GM21717 (cell line): ENCODE measurements around the gene FHOD3.

Experiments used
- ATAC-seq: cut with Tn5 transposase; IDR thresholded peaks from one replicate; pipeline ENCODE4 v1.9.1; 2021; ENCODE audit warnings: mild to moderate bottlenecking, moderate library complexity; ENCODE audit not compliant: unreplicated experiment

Gene FHOD3

GRCh38 chr18:36465276-36465675 lies 167.8 kb downstream of the FHOD3 start:
- no peak for ATAC-seq

- no peak for ATAC-seq
Observed at GRCh38 chr18:36465970-36466369, 168.5 kb downstream of the FHOD3 start.

- no peak for ATAC-seq
Observed at GRCh38 chr18:36467614-36468013, 170.1 kb downstream of the FHOD3 start.

GRCh38 chr18:36468161-36468560 lies 170.6 kb downstream of the FHOD3 start:
- no peak for ATAC-seq

GRCh38 chr18:36469461-36469860 lies 171.9 kb downstream of the FHOD3 start:
- ATAC-seq = no peak

GRCh38 chr18:36470896-36471295 lies 173.4 kb downstream of the FHOD3 start:
- no peak for ATAC-seq

- no peak for ATAC-seq
Observed at GRCh38 chr18:36471393-36471792, 173.9 kb downstream of the FHOD3 start.

- no peak for ATAC-seq
Observed at GRCh38 chr18:36476433-36476832, 178.9 kb downstream of the FHOD3 start.

- no peak for ATAC-seq
Observed at GRCh38 chr18:36477776-36478175, 180.3 kb downstream of the FHOD3 start.

- no peak for ATAC-seq
Observed at GRCh38 chr18:36481201-36481657, 183.7 kb downstream of the FHOD3 start.

GRCh38 chr18:36481935-36482334 lies 184.4 kb downstream of the FHOD3 start:
- ATAC-seq = no peak

- no peak for ATAC-seq
Observed at GRCh38 chr18:36484591-36484990, 187.1 kb downstream of the FHOD3 start.

- ATAC-seq = no peak
Observed at GRCh38 chr18:36485772-36486171, 188.3 kb downstream of the FHOD3 start.

- no peak for ATAC-seq
Observed at GRCh38 chr18:36488131-36488530, 190.6 kb downstream of the FHOD3 start.

- no peak for ATAC-seq
Observed at GRCh38 chr18:36490897-36491296, 193.4 kb downstream of the FHOD3 start.

- no peak for ATAC-seq
Observed at GRCh38 chr18:36492604-36493329, 195.3 kb downstream of the FHOD3 start.

- ATAC-seq = no peak
Observed at GRCh38 chr18:36493349-36494159, 196.0 kb downstream of the FHOD3 start.

- ATAC-seq = no peak
Observed at GRCh38 chr18:36494160-36494437, 196.6 kb downstream of the FHOD3 start.

- ATAC-seq = peak; percentile 49
Observed at GRCh38 chr18:36496022-36496421, 198.5 kb downstream of the FHOD3 start.

- ATAC-seq = peak; percentile 76
Observed at GRCh38 chr18:36499938-36500337, 202.4 kb downstream of the FHOD3 start.

GRCh38 chr18:36501100-36501499 lies 203.6 kb downstream of the FHOD3 start:
- ATAC-seq = no peak

GRCh38 chr18:36503477-36503876 lies 206.0 kb downstream of the FHOD3 start:
- ATAC-seq = no peak
